K562 (cell line): ENCODE data around the gene KLHL34. TPM values are rescaled to one million over a fixed set of nuclear protein-coding genes. Genes with fewer than 3 reads are reported as not detected.

Experiments
- ARID1B ChIP-seq: fragments of 450-650 bp; IDR thresholded peaks from 2 replicates; pipeline ENCODE4 v1.6.1; 2016; ENCODE audit warnings: antibody characterized with exemption, mild to moderate bottlenecking, inconsistent platforms
- CBFA2T3 ChIP-seq: fragments of 450-650 bp; IDR thresholded peaks from 2 replicates; pipeline ENCODE4 v1.6.1; 2017
- FUS ChIP-seq: fragments of 200-400 bp; formaldehyde crosslinking; optimal IDR thresholded peaks from 2 replicates; pipeline ENCODE3; 2017; ENCODE audit warnings: low read depth, low read length
- HMGXB4 ChIP-seq: sonication (generic); formaldehyde crosslinking; IDR thresholded peaks from 2 replicates; pipeline ENCODE4 v1.8.1; 2023; ENCODE audit warnings: mild to moderate bottlenecking, missing genetic modification reagents
- ID3 ChIP-seq, 2 experiments: fragments of 250-450 bp in 1 of 2; fragments of 450-650 bp in 1 of 2; sonication (Bioruptor Pico) in 1 of 2; IDR thresholded peaks; 2 replicates each; pipeline versions ENCODE4 v1.6.1 to v1.8.0; 2016 to 2021; ENCODE audit warnings: mild to moderate bottlenecking in 2 of 2, moderate library complexity in 2 of 2, missing compliant biosample characterization in 1 of 2, missing genetic modification characterization in 1 of 2
- IFI16 ChIP-seq: fragments of 250-450 bp; sonication (Bioruptor Pico); IDR thresholded peaks from 2 replicates; pipeline ENCODE4 v2.1.2; 2022; ENCODE audit warnings: mild to moderate bottlenecking, inconsistent platforms
- JUND ChIP-seq, 2 experiments: IDR thresholded peaks; 2 replicates in 1 of 2; 3 replicates in 1 of 2; pipeline ENCODE4 v1.6.1; 2011; ENCODE audit warnings: borderline replicate concordance in 2 of 2, low read depth in 2 of 2, low read length in 2 of 2, improper control_type of control experiment in 1 of 2, missing biosample characterization in 1 of 2, missing genetic modification characterization in 1 of 2, missing genetic modification reagents in 1 of 2
- NCOA4 ChIP-seq: fragments of 450-650 bp; IDR thresholded peaks from 2 replicates; pipeline ENCODE4 v1.6.1; 2018; ENCODE audit warnings: mild to moderate bottlenecking; ENCODE audit not compliant: partially characterized antibody
- PHB ChIP-seq: fragments of 250-450 bp; sonication (Bioruptor Pico); IDR thresholded peaks from 2 replicates; pipeline ENCODE4 v1.5.0; 2021
- polyA plus RNA-seq, 8 experiments: library from polyadenylated mRNA; depleted of rRNA in 4 of 8; stranded (reverse) in 5 of 8; unstranded in 3 of 8; fragments of >200 nt; fragmentation: Nextera tagmentation in 2 of 8; fragmentation: Illumina TruSeq in 1 of 8; extraction: Ambion mirVana in 2 of 8; extraction: Trizol in 1 of 8; gene quantifications; 2 replicates each; pipeline versions ENCODE4 v1.2.1 to v1.2.3, GENCODE V29; 2011 to 2014; ENCODE audit warnings: inconsistent platforms in 1 of 8, missing spikeins in 1 of 8
- total RNA-seq, 7 experiments: library from RNA; depleted of rRNA in 6 of 7; stranded (reverse); fragments of >200 nt in 6 of 7; fragmentation: Illumina TruSeq in 2 of 7; extraction: Trizol in 2 of 7; gene quantifications; 2 replicates each; pipeline versions ENCODE4 v1.2.1 to v1.2.3, GENCODE V29; 2011 to 2021; ENCODE audit warnings: low replicate concordance in 1 of 7
- TF ChIP-seq, protein P1 (sequence below): fragments of 250-450 bp; sonication (Bioruptor Pico); IDR thresholded peaks from 2 replicates; pipeline ENCODE4 v1.5.0; 2021; ENCODE audit warnings: mild to moderate bottlenecking, moderate library complexity

The KLHL34 gene
- total and polyA plus RNA-seq, 9 of the 15 experiments (the other 6 are each of a cell fraction or from before 2014, with no cell fraction given), result not detected

DNA sequence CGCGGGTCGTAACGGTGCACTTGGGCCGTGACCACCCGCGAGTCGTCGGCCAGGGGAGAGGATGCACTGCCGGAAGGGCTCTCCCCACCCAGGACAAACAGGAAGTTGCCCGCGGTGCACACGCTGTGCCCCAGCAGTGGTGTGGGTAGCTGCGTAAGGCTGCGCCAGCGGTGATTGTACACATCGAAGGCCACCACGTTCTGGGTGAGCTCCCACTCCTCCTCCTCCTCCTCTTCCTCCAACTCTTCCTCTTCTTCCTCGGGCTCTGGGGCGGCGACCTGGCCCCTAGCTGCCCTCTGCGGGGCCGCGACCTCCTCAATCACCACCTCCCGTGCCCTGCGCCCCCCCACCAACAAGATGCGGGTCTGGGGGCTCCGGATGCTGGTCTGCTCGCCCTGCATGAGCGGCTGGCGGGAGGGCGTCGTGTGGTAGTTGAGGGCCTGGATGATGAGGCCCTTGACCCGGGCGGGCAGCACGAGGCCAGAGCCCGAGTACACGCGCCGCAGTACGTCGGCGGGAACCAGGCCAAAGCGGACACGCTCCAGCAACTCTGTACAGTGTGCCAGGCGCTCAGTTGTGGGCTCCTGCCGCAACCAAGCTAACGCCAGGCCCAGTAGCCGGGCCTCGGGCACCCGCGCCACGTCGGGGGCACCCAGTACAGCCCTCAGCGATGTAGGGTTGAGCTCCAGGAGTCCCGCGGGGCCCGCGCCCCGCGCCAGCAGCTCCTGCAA lies 1.4 kb downstream of the KLHL34 start (continued):
- TF ChIP-seq IFI16 (CRISPR knock-in tag), result no peak
- no peak for TF ChIP-seq PHB (CRISPR knock-in tag)
- TF ChIP-seq ARID1B, result no peak
- no peak for TF ChIP-seq JUND (IDR thresholded peaks at IDR 0.05; ENCODE audit: borderline replicate concordance, low read depth, low read length)
- TF ChIP-seq JUND (tag; IDR thresholded peaks at IDR 0.05; ENCODE audit: borderline replicate concordance, low read depth, low read length), result no peak
- TF ChIP-seq, protein P1, sequence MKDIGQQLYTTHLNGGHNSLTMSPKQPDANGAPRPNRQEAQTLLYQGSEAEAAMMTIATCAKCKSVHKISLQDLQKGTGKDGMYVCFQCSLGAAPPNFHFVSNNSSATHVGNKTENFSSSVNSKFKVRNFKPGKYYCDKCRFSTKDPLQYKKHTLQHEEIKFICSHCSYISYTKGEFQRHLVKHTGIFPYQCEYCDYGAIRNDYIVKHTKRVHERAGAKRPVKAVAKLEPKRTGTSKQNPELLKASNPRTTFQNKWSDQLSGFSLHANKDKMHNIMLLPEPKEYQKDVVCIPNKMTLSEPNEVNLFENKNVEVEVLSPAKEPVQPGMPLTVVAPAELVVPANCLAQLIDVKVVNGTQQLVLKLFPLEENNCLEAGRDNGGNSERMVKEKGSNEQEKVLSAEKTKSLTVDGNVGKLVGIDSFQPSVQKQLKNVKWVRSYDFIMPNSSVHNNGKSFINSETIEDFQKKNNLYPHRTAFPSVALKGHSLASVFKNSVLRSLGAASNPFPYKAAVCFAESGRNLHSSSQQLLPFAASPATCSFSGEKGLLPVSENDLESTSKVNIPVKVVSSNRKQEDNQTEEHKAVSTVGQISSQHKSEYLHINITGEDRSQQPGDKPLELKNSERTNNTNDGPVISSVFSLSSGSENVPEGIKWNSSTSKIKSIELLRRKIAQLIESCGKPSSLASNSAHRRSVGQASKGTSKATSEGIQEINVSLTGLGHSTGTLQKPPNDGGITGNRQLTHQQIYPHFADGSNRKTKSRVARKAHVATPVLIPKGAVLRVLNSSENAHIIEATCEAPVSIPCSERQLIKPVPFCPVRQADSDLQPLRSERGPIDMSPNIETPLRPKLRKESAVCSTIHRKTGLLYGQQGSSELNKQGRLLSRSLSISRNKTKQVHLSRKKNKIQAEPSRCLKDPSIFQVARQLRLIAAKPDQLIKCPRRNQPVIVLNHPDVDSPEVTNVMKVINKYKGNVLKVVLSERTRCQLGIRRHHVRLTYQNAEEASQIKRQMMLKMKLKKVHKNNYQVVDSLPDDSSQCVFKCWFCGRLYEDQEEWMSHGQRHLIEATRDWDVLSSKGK (CRISPR knock-in tag), result no peak
- no peak for TF ChIP-seq CBFA2T3
- TF ChIP-seq HMGXB4 (CRISPR knock-in tag), result no peak
- no peak for TF ChIP-seq NCOA4
- TF ChIP-seq ID3 (CRISPR knock-in tag; IDR thresholded peaks at IDR 0.05), result no peak
- no peak for TF ChIP-seq ID3 (tag; IDR thresholded peaks at IDR 0.05)
- no peak for TF ChIP-seq FUS
